ENCODE results near the gene BCAP31.
"Not testable (repeated sequence)": the region's sequence is repeated elsewhere in the genome, so short reads cannot be mapped to it uniquely, and the experiment has no call there.

Gene BCAP31

DNA sequence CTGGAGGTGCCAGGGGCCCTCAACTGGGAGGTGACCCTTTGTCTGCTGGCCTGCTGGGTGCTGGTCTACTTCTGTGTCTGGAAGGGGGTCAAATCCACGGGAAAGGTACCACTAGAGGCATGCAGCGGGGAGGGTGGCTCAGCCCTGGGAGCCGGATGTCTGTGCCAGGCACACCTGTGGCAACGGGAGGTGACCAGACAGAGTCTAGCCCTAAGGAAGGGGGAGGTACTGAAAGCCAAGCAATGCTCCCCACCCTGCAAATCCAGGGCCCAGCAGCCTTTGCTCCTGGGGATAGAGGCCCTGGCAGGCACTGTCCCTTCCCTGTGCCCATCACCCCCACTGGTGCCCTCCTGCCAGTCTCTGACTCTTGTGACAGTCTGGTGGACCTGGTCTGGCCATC lies 32.2 kb downstream of the BCAP31 start:
- no peak for DNase-seq (ENCODE audit: low read depth)
- H3K4me3 ChIP-seq (ENCODE audit: low read length) = no peak overlapping the region

DNA sequence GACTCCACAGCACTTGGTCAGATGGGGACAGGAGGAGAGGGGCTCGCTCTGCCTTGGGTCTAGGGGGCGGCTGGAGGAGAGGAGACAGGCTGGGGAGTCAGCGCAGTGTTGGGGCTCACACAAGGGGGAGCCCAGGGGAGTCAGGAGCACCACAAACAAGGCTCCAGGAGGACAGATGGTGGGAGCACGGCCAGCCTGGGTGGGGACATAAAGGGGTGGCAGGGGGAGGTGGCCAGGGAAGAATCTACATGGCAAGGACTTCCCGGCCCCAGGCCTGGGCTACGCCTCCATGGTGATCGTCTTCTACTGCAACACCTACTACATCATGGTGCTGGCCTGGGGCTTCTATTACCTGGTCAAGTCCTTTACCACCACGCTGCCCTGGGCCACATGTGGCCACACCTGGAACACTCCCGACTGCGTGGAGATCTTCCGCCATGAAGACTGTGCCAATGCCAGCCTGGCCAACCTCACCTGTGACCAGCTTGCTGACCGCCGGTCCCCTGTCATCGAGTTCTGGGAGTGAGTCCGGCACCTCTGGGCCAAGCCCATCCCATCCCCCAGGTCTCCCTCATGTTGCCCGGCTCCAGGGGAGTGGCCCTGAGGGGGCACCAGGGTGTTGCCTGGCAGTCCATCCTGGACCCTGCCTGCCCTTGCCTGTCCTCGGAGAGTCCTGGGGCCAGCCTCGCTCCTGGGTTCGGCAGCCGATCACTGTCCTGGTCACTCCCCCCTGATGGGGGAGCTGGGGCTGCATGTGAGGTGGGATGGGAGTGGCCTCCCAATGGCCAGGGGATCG lies 33.0 kb downstream of the BCAP31 start:
- DNase-seq (ENCODE audit: low read depth); H3K4me3 ChIP-seq (ENCODE audit: low read length): not testable (repeated sequence)

More for the DNA sequence above, 32.2 kb downstream of the BCAP31 start:
- TF ChIP-seq CTCF (conservative IDR thresholded peaks at IDR 0.05; ENCODE audit: low read length) = no peak

- no peak for DNase-seq (ENCODE audit: low read depth)
- no peak overlapping the region for H3K4me3 ChIP-seq (ENCODE audit: low read length)
- no peak for TF ChIP-seq CTCF (conservative IDR thresholded peaks at IDR 0.05; ENCODE audit: low read length)
Measured at GRCh38 chrX:153690466-153690865, 33.7 kb downstream of the BCAP31 start.

DNA sequence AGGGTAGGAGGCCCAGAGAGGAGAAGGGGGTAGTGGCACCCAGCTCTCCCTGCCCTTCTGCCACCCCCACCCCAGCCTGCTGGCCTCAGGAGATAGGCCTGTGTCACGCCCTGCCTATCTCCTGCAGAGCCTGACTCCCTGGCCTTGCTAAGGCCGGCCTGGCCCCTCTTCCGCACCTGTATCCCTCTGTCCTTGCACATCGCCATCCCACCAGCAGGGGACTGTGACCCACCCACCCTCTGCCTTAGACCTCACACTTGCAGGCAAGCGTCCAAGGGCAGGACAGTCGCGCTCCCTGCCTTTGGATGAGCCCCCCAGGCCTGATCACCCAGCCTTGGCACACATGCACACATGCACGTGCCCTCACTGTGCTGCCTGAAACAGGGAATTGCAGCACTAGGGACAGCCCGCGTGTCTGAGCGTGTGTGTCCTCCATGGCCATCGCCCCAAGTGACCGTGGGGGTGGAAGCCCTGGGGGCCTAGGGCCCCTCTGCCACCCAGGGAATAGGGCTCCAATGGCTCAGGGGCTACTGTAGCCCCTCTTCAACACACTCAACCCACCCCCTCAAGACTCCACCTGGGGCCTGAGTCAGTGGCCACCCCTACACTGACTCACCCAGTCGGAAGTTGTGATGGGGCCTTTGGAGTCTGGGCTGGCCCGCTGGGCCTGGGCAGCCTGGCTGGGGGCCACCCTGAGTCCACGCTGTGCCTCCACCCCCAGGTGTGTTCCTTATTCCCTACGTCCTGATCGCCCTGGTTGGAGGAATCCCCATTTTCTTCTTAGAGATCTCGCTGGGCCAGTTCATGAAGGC lies 34.3 kb downstream of the BCAP31 start:
- DNase-seq (ENCODE audit: low read depth) = no peak
- H3K4me3 ChIP-seq (ENCODE audit: low read length) = peak overlapping the region; percentile 46
- no peak for TF ChIP-seq CTCF (conservative IDR thresholded peaks at IDR 0.05; ENCODE audit: low read length)

DNA sequence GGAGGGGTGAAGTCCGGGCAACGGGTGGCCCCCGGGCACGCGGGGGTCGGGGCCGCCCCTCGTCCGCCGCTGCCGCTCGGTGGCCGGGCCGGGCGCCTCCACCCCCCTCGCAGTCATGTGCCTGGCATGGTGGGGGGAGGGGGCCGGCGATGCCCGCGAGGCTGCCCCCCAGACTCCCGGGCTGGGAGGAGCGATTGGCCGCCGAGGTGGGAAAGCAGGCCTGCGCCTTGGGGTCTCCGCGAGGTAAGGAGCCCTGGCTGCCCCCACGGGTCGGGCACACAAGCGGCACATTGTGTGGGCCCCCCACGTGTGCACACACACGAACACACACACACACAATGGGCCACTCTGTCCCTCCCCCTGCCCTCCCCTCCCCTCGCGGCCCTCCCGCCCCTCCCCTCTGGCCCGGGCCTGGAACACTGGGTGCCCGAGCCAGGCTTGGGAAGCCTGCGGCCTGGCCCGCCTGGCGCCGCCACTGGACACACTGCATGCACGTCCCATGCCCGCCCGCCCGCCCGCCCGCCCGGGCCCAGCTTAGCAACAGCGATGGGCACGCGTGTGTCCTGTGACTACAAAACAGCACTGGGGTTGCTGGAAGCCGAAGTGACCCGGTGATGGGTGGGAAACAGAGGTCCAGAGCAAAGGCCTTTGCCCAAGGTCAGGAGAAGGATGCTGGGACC lies 35.1 kb downstream of the BCAP31 start:
- no peak for TF ChIP-seq CTCF (conservative IDR thresholded peaks at IDR 0.05; ENCODE audit: low read length)
- peak overlapping the region; percentile 49 for H3K4me3 ChIP-seq (ENCODE audit: low read length)
- peak; percentile 40 for DNase-seq (ENCODE audit: low read depth)

DNA sequence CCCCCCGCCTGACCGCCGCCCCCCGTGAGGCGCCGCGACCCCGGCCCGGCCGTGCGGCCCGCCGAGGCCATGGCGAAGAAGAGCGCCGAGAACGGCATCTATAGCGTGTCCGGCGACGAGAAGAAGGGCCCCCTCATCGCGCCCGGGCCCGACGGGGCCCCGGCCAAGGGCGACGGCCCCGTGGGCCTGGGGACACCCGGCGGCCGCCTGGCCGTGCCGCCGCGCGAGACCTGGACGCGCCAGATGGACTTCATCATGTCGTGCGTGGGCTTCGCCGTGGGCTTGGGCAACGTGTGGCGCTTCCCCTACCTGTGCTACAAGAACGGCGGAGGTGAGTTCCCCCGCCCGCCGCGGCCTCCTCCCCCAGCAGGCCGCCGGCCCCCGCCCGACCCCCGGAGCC lies 35.7 kb downstream of the BCAP31 start:
- no peak for DNase-seq (ENCODE audit: low read depth)
- peak overlapping the region; percentile 51 for H3K4me3 ChIP-seq (ENCODE audit: low read length)
- TF ChIP-seq CTCF (conservative IDR thresholded peaks at IDR 0.05; ENCODE audit: low read length) = no peak

DNA sequence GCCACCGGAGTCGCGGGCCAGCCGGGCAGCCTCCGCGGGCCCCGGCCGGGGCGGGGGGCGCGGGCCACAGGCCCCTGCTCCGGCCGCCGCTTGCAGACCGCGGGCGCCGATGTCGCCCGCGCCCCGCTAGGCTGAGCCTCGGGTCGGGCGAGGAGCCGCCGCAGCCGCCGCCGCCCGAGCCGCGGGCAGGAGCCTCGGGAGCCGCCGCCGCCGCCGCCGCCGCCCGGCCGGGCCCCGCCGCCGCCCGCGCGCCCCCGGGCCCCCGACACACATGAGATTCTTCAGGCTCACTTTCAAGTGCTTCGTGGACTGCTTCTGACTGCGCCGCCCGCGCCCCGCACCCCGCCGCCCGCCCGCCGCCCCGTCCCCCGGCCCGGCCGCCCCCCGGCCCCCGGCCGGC lies 36.1 kb downstream of the BCAP31 start:
- DNase-seq (ENCODE audit: low read depth) = no peak
- no peak for TF ChIP-seq CTCF (conservative IDR thresholded peaks at IDR 0.05; ENCODE audit: low read length)
- H3K4me3 ChIP-seq (ENCODE audit: low read length) = no peak overlapping the region
